Measurements from ENCODE around the gene ADARB2. TPM values are rescaled to one million over a fixed set of nuclear protein-coding genes. Genes with fewer than 3 reads are reported as not detected.

Gene ADARB2
- total RNA-seq, 2 experiments from 2014 or later = not detected

- POLR2A ChIA-PET = no interaction called here
- CTCF ChIA-PET = no interaction called here
These were observed 540.7 kb downstream of the ADARB2 start for GRCh38 chr10:1196656-1197055.

- ChIA-PET CTCF (no interaction called here), POLR2A (no interaction called here)
These were observed 541.5 kb downstream of the ADARB2 start for GRCh38 chr10:1195828-1196227.

- ChIA-PET POLR2A (no interaction called here), CTCF (no interaction called here)
These were observed 543.2 kb downstream of the ADARB2 start for GRCh38 chr10:1194161-1194560.

- POLR2A ChIA-PET = no interaction called here
- CTCF ChIA-PET = no interaction called here
These were observed 543.8 kb downstream of the ADARB2 start for GRCh38 chr10:1193561-1193960.

- ChIA-PET CTCF (no interaction called here), POLR2A (no interaction called here)
These were observed 545.6 kb downstream of the ADARB2 start for GRCh38 chr10:1191752-1192151.

GRCh38 chr10:1190791-1191490, 546.4 kb downstream of the ADARB2 start:
- CTCF ChIA-PET = no interaction called here
- POLR2A ChIA-PET = no interaction called here

- ChIA-PET CTCF (no interaction called here), POLR2A (no interaction called here)
These were observed 547.3 kb downstream of the ADARB2 start for GRCh38 chr10:1190052-1190395.

- POLR2A ChIA-PET = interaction anchor here (0.6 kb wide), 1 partner anchor 203 kb away, joined by 13 read pairs; no protein-coding TSS in a partner anchor
- CTCF ChIA-PET = no interaction called here
These were observed 547.9 kb downstream of the ADARB2 start for GRCh38 chr10:1189166-1190051.

GRCh38 chr10:1188558-1189135, 548.7 kb downstream of the ADARB2 start:
- CTCF ChIA-PET = no interaction called here

GRCh38 chr10:1187855-1188557, 549.3 kb downstream of the ADARB2 start:
- POLR2A ChIA-PET = no interaction called here
- CTCF ChIA-PET = no interaction called here

More at GRCh38 chr10:1188558-1189135, 548.7 kb downstream of the ADARB2 start:
- POLR2A ChIA-PET = interaction anchor here (0.6 kb wide), 1 partner anchor 202 kb away, joined by 13 read pairs; no protein-coding TSS in a partner anchor

GRCh38 chr10:1187151-1187854, 550.0 kb downstream of the ADARB2 start:
- POLR2A ChIA-PET = no interaction called here
- CTCF ChIA-PET = no interaction called here

GRCh38 chr10:1186683-1186990, 550.7 kb downstream of the ADARB2 start:
- ChIA-PET CTCF (no interaction called here), POLR2A (no interaction called here)

GRCh38 chr10:1185911-1186682, 551.2 kb downstream of the ADARB2 start:
- ChIA-PET CTCF (no interaction called here), POLR2A (no interaction called here)

GRCh38 chr10:1184541-1185430, 552.5 kb downstream of the ADARB2 start:
- CTCF ChIA-PET = no interaction called here
- POLR2A ChIA-PET = no interaction called here

- ChIA-PET CTCF (no interaction called here), POLR2A (no interaction called here)
These were observed 553.6 kb downstream of the ADARB2 start for GRCh38 chr10:1183701-1184100.

GRCh38 chr10:1183033-1183396, 554.3 kb downstream of the ADARB2 start:
- POLR2A ChIA-PET = no interaction called here
- CTCF ChIA-PET = no interaction called here

GRCh38 chr10:1182280-1183032, 554.9 kb downstream of the ADARB2 start:
- POLR2A ChIA-PET = no interaction called here
- CTCF ChIA-PET = no interaction called here

- ChIA-PET POLR2A (no interaction called here), CTCF (no interaction called here)
These were observed 556.5 kb downstream of the ADARB2 start for GRCh38 chr10:1180836-1181235.

All from activated CD8-positive, alpha-beta memory T cell treated with anti-CD3 and anti-CD28 coated beads for 36 hours (primary cell).